ENCODE measurements around the gene CRISPLD2. TPM values are rescaled to one million over a fixed set of nuclear protein-coding genes. Genes with fewer than 3 reads are reported as not detected.
A peak's percentile ranks its signal among the peaks of the same experiment; 100 is the strongest.

CRISPLD2 gene, protein sequence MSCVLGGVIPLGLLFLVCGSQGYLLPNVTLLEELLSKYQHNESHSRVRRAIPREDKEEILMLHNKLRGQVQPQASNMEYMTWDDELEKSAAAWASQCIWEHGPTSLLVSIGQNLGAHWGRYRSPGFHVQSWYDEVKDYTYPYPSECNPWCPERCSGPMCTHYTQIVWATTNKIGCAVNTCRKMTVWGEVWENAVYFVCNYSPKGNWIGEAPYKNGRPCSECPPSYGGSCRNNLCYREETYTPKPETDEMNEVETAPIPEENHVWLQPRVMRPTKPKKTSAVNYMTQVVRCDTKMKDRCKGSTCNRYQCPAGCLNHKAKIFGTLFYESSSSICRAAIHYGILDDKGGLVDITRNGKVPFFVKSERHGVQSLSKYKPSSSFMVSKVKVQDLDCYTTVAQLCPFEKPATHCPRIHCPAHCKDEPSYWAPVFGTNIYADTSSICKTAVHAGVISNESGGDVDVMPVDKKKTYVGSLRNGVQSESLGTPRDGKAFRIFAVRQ
- 100 to 1,000 TPM in 2 of 4 donors, 10 to 100 TPM in 2; 19.6 to 319 (median 84.3) TPM for total RNA-seq

DNA sequence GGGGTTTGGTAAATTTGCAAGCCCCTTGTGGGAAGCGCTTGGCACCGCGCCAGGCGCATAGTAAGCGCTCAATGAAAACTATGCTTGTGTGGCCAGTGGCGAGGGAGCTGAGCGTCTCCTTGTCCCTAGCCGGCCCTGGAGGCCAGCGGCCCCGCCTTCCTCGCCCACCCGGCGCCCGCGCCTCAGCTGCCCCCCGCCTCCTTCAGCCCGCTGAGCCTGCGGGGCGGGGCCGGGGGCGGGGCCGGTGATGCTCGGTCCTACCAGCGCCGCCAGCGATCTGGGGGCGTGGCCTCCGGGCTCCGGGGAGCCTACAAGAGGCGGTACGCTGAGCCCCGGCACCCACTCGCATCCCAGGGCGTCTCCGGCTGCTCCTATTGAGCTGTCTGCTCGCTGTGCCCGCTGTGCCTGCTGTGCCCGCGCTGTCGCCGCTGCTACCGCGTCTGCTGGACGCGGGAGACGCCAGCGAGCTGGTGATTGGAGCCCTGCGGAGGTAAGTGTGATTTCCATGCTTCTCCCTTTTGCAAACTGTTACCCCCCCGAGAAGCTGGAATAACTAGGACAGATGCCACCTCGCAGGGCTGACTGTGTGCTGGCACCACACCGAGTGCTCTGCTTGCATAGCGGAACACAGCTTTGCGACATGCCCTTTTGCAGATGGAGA, at the start of gene CRISPLD2:
CRISPLD2 (plus strand) TSS at position 342 of the 661 bp plus-strand sequence. CDS start 18,511 bp downstream, outside the sequence.
- Histone ChIP-seq H3K9me3 (no peaks in the 10 kb centered on the region), H3K27me3 (no peaks in the 10 kb centered on the region), H3K36me3 (no peaks in the 10 kb centered on the region), H3K27ac (peak within 1 kb of the TSS; percentile 47 to 92 (median 74)), H3K4me3 (peak within 1 kb of the TSS; percentile 37 to 59 (median 44)), H3K4me1 (peaks cover 0 to 14% (median 0%) of the 10 kb centered on the region in 4 donors)
- DNase-seq: peak; percentile 72 to 92 (median 92)
- TF ChIP-seq, protein P1, sequence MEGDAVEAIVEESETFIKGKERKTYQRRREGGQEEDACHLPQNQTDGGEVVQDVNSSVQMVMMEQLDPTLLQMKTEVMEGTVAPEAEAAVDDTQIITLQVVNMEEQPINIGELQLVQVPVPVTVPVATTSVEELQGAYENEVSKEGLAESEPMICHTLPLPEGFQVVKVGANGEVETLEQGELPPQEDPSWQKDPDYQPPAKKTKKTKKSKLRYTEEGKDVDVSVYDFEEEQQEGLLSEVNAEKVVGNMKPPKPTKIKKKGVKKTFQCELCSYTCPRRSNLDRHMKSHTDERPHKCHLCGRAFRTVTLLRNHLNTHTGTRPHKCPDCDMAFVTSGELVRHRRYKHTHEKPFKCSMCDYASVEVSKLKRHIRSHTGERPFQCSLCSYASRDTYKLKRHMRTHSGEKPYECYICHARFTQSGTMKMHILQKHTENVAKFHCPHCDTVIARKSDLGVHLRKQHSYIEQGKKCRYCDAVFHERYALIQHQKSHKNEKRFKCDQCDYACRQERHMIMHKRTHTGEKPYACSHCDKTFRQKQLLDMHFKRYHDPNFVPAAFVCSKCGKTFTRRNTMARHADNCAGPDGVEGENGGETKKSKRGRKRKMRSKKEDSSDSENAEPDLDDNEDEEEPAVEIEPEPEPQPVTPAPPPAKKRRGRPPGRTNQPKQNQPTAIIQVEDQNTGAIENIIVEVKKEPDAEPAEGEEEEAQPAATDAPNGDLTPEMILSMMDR (IDR thresholded peaks at IDR 0.05): no peak
- TF ChIP-seq POLR2A (IDR thresholded peaks at IDR 0.05): peak; percentile 81 to 85

DNA sequence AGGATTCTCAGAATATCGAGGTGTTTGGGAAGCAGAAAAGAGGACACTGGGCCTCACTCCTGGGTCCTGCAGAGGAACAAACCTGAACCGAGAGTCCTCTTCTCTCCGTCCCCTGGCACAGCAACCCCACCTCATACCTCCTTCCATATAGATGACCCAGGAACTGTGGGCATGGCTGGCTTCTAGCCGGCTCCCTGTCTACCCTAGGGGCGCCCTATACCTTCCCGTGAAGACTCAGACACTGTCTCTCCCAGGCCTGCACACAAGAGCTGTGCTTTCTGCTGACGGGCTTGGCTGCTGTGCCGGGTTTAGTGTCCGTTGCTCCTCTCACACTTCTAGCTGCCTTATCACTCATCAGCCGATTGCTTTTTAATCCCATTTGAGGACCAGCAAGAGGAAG, 46.5 kb upstream of the CRISPLD2 start:
- no peaks in the 10 kb centered on the region for H3K27me3 ChIP-seq
- no peaks in the 10 kb centered on the region for H3K4me1 ChIP-seq
- no peak overlapping the region for H3K27ac ChIP-seq
- no peak for DNase-seq
- no peak overlapping the region for H3K4me3 ChIP-seq
- H3K9me3 ChIP-seq: no peaks in the 10 kb centered on the region
- H3K36me3 ChIP-seq: peaks cover 0 to 90% (median 0%) of the 10 kb centered on the region in 3 donors
- no peak for TF ChIP-seq POLR2A (IDR thresholded peaks at IDR 0.05)
- TF ChIP-seq, protein P1 (IDR thresholded peaks at IDR 0.05): no peak

DNA sequence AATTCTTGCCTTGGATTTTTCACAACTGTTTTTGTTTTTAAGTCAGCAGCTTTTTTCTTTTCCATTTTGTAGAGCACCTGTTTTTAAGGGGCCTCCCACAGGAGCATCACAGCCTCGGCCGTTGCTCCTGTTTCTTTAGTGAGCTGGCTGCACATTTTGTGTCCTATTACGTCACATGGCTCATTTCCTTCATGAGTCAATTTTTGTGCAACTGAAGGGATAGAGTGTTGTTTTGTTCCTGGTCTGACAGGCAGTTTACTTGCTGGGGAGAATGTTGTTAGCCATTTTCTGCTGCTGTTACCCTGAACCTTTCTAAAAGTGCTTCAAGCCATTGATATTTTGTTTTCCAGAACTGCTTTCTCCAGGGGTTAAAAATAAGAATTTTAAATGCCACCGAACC, 45.0 kb upstream of the CRISPLD2 start:
- Histone ChIP-seq H3K36me3 (peaks cover 0 to 90% (median 0%) of the 10 kb centered on the region in 3 donors), H3K4me1 (no peaks in the 10 kb centered on the region), H3K4me3 (no peak overlapping the region), H3K27ac (peak overlapping the region in 1 of 4 donors; percentile 14), H3K27me3 (no peaks in the 10 kb centered on the region), H3K9me3 (no peaks in the 10 kb centered on the region)
- no peak for TF ChIP-seq POLR2A (IDR thresholded peaks at IDR 0.05)
- DNase-seq: no peak

DNA sequence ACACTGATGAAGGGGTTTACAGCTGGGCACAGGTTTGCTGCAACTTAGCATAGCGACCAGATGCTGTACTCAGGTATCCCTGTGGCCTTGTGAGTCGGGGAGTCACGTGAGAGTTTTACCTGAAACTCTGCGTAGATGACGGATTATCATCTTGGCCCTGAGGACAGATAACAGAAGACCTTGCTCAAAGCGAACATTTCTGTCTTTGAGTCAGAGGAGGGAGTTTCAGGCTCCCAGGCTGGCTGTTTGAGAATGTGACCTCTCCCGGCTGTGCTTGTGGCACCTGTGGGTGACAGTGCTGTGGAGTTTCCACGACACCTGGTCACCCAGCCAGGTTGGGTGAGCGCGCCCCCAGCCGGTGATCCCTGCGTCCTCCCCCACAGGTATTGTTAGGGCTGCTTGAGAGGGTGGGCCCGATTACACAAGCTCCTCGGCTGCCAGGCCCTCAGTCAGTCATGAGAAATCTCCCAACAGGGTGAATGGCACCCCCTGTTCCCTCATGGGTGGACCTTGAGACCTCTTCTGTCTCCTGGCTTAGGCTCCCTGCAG, 44.4 kb upstream of the CRISPLD2 start:
- no peaks in the 10 kb centered on the region for H3K4me1 ChIP-seq
- no peak overlapping the region for H3K4me3 ChIP-seq
- peaks cover 0 to 92% (median 0%) of the 10 kb centered on the region in 3 donors for H3K36me3 ChIP-seq
- peak overlapping the region in 1 of 4 donors; percentile 14 for H3K27ac ChIP-seq
- no peak for TF ChIP-seq POLR2A (IDR thresholded peaks at IDR 0.05)
- TF ChIP-seq, protein P1 (IDR thresholded peaks at IDR 0.05): no peak
- H3K27me3 ChIP-seq: no peaks in the 10 kb centered on the region
- DNase-seq: no peak
- no peaks in the 10 kb centered on the region for H3K9me3 ChIP-seq

DNA sequence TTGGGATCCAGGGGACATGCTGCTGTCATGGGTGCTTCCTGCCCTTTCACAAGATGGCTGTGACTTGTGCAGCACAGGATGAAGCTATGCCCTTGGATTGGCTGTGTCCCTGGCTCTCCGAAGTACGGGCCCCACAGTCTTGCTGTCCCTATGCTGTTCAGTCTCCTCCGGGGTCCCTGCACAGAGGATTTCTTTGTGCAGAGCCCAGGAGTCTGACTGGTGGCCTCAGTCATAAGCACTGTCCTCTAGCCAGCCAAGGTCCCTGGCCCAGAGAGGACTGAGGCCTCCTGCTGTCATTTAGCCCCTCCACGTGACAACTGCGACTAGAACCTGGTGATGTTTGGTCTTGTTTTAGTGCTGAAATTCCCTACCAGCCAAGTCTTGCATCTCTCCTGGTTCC, 42.4 kb upstream of the CRISPLD2 start:
- H3K36me3 ChIP-seq: peaks cover 0 to 78% (median 0%) of the 10 kb centered on the region in 3 donors
- H3K27me3 ChIP-seq: no peaks in the 10 kb centered on the region
- TF ChIP-seq, protein P1 (IDR thresholded peaks at IDR 0.05): no peak
- no peak overlapping the region for H3K4me3 ChIP-seq
- no peak overlapping the region for H3K27ac ChIP-seq
- H3K9me3 ChIP-seq: no peaks in the 10 kb centered on the region
- no peaks in the 10 kb centered on the region for H3K4me1 ChIP-seq
- no peak for DNase-seq

Measured in Peyer's patch (tissue), 4 donors.